GM18505 (cell line): ENCODE measurements around the gene CCDC14.

ENCODE experiments used
- ATAC-seq: cut with Tn5 transposase; IDR thresholded peaks from one replicate; pipeline ENCODE4 v1.9.1; 2021; ENCODE audit not compliant: unreplicated experiment
- POLR2A ChIP-seq: IDR thresholded peaks from 4 replicates; pipeline ENCODE4 v1.6.1; 2011; ENCODE audit warnings: borderline replicate concordance; ENCODE audit not compliant: insufficient read depth, insufficient read length; ENCODE audit errors: extremely low read depth

Gene CCDC14

DNA sequence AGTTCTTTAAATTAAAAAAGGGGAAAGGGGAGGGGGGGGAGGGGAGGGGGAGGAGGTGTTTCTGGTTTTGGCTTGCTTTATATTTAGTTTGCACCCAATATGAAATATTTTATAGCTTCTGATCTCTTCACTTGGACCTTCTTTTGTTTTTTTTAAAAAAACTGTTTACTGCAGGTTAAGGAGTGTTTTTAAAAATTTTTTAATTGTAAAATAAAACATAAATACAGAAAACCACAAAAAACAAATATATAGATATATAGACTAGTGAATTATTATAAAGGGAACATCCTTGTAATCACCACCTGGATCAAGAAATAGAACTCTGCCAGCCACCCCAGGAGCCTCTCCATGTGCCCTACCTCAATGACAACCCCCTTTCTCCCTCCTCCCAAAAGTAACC lies 76.0 kb downstream of the CCDC14 start:
- ATAC-seq, result no peak
- no peak for TF ChIP-seq POLR2A

DNA sequence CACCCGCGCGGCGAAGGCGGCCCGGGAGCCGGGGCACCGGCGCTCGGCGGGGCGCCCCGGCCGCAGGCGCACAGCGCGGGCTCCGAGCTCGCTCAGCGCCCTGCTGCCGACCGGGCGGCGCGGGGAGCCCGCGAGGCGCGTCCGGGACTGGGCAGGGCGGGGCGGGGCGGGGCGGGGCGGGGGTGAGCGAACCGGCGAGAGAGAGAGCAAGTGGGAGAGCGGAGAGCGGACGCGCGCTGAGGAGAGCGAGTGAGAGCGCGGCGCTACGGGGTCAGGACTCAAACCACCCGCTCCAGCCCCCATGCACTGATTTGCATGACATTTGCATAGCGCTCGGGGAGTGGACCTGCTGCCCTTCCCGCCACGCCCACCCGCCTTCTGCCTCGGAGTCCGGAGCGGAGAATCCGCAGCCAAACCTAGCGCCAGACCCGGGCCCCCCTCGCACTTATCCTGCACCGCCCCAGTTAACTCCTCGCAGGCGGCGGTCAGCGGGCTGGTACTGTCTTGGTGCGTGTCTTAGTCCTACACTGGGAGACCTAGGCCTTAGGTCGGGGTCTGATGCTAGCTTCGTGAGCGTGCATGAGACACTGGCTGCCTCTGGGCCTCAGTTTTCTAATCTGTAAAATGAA lies 76.7 kb downstream of the CCDC14 start, which contains the start of gene MYLK:
TSS of gene MYLK (minus strand) at position 130 of the 629 bp plus-strand sequence. CDS start 90,491 bp downstream, outside the sequence.
- no peak for TF ChIP-seq POLR2A
- ATAC-seq, result peak; percentile 59

DNA sequence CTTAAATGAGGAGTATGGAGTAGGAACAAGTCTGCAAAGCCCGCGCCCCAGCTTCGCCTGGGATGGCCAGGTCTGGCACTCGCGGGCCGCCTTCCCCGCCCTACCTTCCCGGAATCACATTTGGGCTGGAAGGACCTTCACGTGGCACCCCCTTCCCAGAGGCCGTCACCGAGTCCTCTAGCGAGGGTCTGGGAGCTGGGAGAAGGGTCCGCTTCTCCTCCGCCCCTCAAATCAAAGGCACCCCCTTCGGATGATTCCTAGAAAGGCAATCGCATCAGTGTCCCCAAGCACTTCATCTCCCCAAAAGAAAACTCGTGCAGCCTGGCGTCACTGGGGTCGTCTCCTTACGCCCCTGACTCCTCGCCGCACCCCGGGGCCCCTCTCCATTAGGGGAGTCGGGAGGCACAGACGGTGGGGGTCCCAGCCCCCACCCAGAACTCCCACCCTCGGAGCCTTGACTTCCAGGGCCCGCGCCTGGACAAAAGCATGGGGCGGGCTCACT lies 77.3 kb downstream of the CCDC14 start:
- no peak for TF ChIP-seq POLR2A
- ATAC-seq, result peak; percentile 11

DNA sequence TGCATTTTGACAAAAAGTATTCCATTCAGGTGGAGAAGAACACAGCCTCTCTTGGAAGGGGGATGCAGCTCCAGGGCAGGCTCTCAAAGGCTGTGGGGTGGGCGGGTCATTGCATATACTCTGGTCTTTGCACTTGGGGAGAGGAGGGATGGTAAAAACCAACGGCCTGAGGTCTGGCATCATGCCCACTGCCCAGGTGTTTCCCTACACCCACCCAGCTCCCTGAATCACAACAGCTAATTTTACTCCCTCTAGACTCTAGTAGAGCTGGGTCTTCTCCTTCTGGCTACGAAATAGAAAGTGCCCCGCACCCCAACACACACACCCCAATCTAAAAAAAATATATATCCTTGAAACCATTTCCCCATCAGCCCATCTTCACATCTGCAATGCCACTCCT lies 77.9 kb downstream of the CCDC14 start:
- ATAC-seq, result no peak
- no peak for TF ChIP-seq POLR2A

DNA sequence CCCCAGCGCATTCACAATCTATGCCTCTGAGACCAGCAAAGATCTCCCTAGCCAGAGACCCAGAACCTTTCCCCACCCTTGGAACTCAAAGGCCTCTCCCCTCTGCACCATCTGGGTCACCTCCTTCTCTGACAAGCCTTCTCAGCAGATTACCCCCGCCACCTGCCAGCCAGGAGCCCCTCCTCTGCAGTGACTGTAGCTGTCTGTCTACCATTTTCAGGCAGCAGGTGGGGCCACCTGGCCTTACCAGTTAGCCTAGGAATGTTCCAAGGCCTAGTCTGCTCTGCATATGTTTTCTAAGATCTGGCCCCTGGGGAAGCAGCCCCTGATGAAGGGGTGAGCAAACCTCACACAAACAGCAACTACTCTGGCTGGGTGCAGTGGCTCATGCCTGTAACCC lies 79.3 kb downstream of the CCDC14 start:
- TF ChIP-seq POLR2A, result no peak
- ATAC-seq, result no peak

DNA sequence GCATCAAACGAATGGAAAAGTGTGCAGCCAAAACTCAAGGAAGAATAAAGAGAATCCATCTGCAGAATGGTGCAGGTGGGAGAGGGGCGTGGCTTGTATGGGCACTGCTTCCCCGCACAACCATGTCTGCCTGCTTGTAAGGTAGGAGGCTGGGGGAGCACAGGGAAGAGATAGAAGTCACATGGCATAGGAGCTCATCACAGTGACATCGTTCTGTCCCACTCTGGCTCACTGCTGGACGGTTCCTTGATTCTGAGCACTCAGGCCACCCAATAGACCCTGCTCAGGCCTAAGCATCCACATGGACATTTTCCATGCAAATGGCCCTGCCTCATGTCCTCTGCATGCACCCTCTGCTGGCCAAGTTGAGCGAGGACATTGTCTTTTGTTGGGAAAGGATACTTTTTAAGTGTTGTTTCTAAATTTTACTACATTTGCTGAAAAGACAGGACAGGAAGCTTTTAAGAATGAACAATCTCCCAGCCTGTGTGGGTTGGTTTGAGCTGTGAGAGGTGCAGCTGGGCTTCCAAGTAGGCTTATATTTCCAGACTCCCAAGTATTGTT lies 79.9 kb downstream of the CCDC14 start:
- no peak for TF ChIP-seq POLR2A
- ATAC-seq, result no peak

DNA sequence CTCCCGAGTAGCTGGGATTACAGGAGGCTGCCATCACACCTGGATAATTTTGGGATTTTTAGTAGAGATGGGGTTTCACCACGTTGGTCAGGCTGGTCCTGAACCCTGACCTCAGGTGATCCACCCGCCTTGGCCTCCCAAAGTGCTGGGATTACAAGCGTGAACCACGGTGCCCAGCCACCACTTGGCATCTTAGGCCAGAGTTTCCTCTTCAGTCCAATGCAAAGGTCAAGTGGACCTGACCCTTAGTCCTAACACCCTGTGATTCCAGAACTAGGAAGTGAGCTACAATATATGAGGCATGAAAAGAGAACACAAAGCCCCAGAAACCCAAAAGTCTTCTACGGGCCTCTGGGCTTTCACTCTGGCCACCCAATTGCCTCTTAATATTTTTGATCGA lies 82.2 kb downstream of the CCDC14 start:
- no peak for ATAC-seq

DNA sequence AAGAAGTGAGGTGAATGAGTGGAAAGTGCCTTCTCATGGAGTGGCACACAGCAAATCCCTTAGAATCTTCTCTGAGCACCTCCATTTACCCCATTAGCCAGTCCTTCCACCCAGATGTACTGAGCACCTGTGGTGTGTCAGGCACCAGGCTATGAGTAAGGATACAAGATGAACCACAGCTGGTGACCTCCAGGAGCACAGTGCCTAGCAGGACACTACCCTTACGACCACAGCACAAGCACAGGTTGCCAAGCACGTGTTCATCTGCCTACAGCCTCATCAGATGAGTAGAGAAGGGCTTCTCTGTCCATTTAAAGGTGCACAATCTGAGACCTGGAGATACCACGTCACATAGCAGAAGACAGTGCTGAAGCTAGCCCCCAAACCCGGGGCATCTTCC lies 83.1 kb downstream of the CCDC14 start:
- TF ChIP-seq POLR2A, result no peak
- no peak for ATAC-seq

More for the DNA sequence above, 82.2 kb downstream of the CCDC14 start:
- no peak for TF ChIP-seq POLR2A

DNA sequence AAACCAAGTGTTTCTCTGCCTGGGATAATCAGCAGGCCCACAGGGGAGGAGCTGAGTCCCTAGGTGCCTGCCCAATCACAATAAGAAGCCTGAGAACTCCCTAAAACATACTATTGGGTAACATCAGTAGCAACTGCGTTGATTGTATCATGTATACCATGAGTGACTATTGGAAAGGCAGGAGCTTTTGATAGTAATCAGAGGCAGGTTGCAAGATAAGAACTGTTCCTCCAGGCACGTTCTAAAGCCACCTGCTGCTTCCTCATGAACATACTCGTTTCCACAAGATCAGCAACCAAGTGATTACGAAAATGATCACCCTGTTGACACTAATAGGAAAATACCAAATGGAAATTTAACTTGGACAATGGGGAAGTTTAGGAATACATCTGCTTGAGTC lies 83.6 kb downstream of the CCDC14 start:
- no peak for ATAC-seq
- no peak for TF ChIP-seq POLR2A

DNA sequence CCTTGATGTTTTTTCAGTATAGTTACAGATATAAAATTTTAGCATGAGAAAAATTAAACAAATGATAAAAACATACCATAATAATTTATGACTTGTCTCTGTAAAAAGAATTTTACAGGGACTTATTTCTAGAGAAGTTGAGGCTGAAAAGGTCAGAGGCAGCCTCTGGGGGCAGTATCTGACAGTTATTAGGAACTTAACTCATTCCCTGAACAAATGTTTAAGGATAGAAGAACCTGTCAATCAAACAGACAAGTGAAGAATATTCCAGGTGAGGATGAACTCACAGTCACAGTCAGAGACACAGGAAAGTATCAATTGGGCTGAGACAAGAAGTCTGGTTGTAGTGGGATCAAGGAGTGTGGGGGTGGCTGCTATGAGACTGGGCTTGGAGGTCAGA lies 84.2 kb downstream of the CCDC14 start:
- ATAC-seq, result no peak
- no peak for TF ChIP-seq POLR2A

DNA sequence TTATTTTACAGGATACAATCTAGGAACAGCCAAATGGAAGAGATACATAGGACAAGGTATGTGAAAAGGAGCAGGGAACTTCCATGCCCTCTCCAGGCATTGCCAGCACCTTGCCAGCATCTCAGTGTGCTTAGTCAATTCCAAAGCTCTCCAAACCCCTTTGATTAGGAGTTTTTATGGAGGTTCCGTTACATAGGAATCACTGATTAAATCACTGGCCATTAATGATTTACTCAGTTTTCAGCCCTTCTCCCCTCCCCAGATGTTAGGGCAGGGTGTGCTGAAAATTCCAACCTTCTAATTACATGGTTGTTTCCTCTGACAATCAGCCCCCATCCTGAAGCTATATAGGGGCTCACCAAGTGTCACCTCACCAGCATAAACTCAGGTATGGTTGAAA lies 88.4 kb downstream of the CCDC14 start:
- TF ChIP-seq POLR2A, result no peak
- ATAC-seq, result no peak

DNA sequence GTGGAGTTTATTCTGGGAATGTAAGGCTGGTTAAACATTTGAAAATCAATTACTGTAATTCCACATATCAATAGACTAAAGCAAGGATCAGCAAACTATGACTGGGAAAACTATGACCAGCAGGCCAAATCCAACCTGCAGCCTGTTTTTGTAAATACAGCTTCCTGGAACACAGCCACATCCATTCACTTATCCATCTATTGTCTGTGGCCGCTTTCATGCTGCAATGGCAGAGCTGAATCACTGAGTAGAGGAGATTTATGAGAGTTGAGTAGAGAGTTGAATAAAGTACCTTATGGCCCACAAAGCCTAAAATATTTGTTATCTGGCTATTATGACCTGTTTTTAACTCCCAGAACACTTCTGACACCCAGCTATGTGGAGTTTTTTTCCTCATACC lies 89.1 kb downstream of the CCDC14 start:
- TF ChIP-seq POLR2A, result no peak
- no peak for ATAC-seq

DNA sequence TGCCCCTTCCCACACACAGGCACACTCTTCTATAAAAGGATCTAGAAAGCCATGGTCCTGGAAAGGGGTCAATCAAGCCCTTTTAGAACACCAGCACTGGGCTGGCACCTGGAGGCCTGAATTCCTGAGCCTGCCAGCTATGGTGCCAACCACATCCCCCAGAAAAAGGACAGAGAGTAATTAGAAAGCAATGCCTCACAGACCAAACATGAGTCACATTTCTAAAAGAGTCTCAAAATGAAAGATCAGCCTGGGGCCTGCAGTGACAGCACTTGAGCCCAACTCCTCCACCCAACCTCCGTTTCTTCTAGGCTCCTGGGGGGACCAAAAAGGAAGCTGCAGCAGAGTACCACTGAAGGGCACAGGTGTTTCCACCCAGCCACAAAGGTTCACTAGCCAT lies 91.0 kb downstream of the CCDC14 start:
- ATAC-seq, result no peak
- no peak for TF ChIP-seq POLR2A

DNA sequence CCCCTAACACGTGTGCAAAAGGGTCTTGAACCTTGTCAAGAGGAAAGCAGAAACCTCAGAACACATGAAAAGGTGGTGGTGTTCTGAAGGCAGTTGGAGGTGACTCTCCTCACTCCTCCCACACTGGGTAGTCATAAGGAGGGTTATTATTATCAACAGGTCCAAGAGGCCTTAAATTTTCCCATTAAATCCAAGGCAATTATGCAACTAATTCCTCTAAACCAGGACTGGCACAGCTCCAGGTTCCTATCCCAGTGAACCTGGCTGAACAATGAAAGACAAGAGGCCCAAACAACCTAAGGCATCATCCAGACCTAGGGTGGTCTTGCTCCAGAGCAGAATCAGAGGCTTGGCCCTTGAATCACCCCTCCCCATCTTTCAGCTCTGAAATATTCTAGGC lies 91.9 kb downstream of the CCDC14 start:
- TF ChIP-seq POLR2A, result no peak
- ATAC-seq, result no peak
